ENCODE results near the gene DMRTB1. TPM values are rescaled to one million over a fixed set of nuclear protein-coding genes. Genes with fewer than 3 reads are reported as not detected.
A peak's percentile ranks its signal among the peaks of the same experiment; 100 is the strongest.

Gene DMRTB1
- total RNA-seq, 1 experiment from 2014 or later = 0.55 TPM

DNA sequence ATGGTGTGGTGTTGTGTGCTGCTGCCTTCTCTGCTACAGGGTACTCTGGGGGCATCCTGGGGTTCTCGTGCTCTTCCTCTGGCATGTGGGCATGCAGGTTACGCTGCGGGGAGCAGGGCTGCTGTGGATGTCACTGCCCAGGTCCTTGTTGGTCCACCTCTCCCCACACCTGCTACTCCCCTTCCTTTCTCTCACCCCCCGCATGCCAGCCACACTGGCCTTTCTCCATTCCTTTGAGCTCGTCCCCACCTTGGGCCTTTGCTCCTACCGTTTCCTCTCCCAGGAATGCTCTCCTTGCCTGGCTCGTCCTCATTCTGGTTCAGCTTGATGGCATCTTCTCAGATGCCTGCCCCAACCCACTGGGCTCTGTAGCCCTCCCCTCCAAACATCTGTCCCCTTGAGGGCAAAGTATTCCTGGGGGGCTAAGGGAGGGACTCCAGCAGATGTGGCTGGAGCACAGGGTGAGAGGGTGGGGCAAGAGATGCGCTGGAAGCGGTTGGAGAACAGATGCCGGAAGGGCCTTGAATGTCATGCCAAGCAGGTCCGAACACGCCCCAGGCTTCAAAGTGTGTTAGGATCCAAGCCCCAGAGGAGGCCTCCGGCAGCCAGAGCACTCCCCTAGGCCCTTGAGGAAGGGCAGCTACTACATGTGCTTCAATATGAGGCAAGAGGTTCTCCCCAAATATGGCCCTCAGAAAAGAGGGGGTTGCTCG lies 23.4 kb downstream of the DMRTB1 start:
- peaks cover 1% of the 10 kb centered on the region; the same call in 1 of the 2 replicates for H3K27me3 ChIP-seq (ENCODE audit: control insufficient read depth, insufficient read depth, low read length)
- H3K36me3 ChIP-seq (replicated peaks; ENCODE audit: control insufficient read depth, insufficient read depth, low read length) = no peaks in the 10 kb centered on the region
- no peak for DNase-seq
- no peak overlapping the region for H3K4me3 ChIP-seq (ENCODE audit: insufficient read depth, low read depth, low read length)

- Histone ChIP-seq H3K27me3 (ENCODE audit: control insufficient read depth, insufficient read depth, low read length) (peaks cover 1% of the 10 kb centered on the region; the same call in 1 of the 2 replicates), H3K36me3 (replicated peaks; ENCODE audit: control insufficient read depth, insufficient read depth, low read length) (no peaks in the 10 kb centered on the region), H3K4me3 (ENCODE audit: insufficient read depth, low read depth, low read length) (no peak overlapping the region)
- DNase-seq = no peak
These were observed 24.0 kb downstream of the DMRTB1 start for GRCh38 chr1:53483170-53483569.

DNA sequence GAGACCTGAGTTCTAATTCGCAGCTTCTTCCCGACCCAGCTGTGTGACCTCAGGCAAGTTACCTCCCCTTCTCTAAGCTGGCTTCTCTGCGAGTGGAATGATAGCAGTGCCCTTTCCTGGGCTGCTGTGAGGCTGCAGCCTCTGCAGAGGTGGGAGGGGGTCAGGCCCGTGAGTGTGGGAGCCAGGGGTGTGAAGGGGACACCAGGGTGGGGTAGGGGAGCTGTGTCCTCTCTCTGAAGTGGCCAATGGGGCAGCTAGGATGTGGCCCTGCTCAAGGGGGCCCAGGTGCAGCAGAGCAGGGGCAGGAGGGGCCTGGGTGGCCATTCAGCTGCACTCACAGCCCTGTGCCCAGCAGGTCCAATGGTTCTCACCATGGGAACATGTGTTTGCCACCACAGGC lies 24.5 kb downstream of the DMRTB1 start:
- H3K27me3 ChIP-seq (ENCODE audit: control insufficient read depth, insufficient read depth, low read length) = peaks cover 1% of the 10 kb centered on the region; the same call in 1 of the 2 replicates
- H3K4me3 ChIP-seq (ENCODE audit: insufficient read depth, low read depth, low read length) = no peak overlapping the region
- DNase-seq = no peak
- no peaks in the 10 kb centered on the region for H3K36me3 ChIP-seq (replicated peaks; ENCODE audit: control insufficient read depth, insufficient read depth, low read length)

- Histone ChIP-seq H3K36me3 (replicated peaks; ENCODE audit: control insufficient read depth, insufficient read depth, low read length) (no peaks in the 10 kb centered on the region), H3K4me3 (ENCODE audit: insufficient read depth, low read depth, low read length) (no peak overlapping the region), H3K27me3 (ENCODE audit: control insufficient read depth, insufficient read depth, low read length) (peaks cover 1% of the 10 kb centered on the region; the same call in 1 of the 2 replicates)
- DNase-seq = no peak
These were observed 25.7 kb downstream of the DMRTB1 start for GRCh38 chr1:53484705-53485477.

DNA sequence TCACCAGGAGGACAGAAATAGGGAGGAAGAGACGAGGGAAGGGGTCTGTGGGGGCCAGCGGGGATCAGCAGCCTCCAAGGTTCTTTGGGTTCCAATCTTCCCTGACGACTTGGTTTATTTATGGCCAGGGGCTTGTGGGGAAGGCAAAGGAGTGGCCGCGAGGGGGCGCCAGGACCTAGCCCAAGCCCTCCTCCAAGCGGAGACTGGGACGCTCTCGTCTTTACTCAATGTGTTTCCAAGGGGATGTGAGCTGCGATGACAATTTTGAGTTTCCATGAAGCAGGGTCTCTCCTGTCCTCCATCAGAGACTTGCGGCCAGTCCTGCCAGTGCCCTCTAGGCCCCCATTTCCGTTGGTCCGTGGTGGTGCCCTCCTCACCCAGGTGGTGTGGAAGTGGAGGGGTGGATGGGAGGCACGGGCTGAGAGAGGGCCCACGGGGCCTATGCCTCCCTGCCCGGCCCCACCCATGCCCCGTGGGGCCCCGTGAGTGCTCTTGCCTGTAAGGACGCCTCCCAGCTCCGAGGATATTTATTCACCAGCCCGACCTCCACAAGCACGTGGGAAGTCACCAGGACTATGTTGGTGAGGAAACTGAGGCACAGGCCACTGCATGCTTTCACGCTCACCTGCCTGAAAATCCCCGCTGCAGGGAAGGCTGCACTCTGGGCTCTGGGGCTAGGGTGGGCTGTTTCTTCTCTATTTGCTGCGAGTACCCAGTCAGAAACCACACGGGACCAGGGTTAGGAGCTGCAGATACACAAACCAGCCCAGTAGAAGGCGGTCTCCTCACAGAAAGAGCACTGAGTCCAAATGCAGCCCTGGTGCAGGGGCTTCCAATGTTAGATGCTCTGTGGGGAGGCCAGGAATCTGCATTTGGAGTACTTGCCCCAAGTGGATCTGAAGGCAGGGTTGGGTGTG lies 26.5 kb downstream of the DMRTB1 start:
- Histone ChIP-seq H3K36me3 (replicated peaks; ENCODE audit: control insufficient read depth, insufficient read depth, low read length) (no peaks in the 10 kb centered on the region), H3K27me3 (ENCODE audit: control insufficient read depth, insufficient read depth, low read length) (peaks cover 1% of the 10 kb centered on the region; the same call in 1 of the 2 replicates), H3K4me3 (ENCODE audit: insufficient read depth, low read depth, low read length) (no peak overlapping the region)
- peak; percentile 95 for DNase-seq

- no peak for DNase-seq
- Histone ChIP-seq H3K36me3 (replicated peaks; ENCODE audit: control insufficient read depth, insufficient read depth, low read length) (no peaks in the 10 kb centered on the region), H3K4me3 (ENCODE audit: insufficient read depth, low read depth, low read length) (no peak overlapping the region), H3K27me3 (ENCODE audit: control insufficient read depth, insufficient read depth, low read length) (peaks cover 1% of the 10 kb centered on the region; the same call in 1 of the 2 replicates)
These were observed 27.3 kb downstream of the DMRTB1 start for GRCh38 chr1:53486395-53487026.

GRCh38 chr1:53490351-53490750 lies 31.2 kb downstream of the DMRTB1 start:
- H3K27me3 ChIP-seq (ENCODE audit: control insufficient read depth, insufficient read depth, low read length) = peaks cover 1% of the 10 kb centered on the region; the same call in 1 of the 2 replicates
- no peak overlapping the region for H3K4me3 ChIP-seq (ENCODE audit: insufficient read depth, low read depth, low read length)
- H3K36me3 ChIP-seq (replicated peaks; ENCODE audit: control insufficient read depth, insufficient read depth, low read length) = no peaks in the 10 kb centered on the region
- no peak for DNase-seq

- H3K27me3 ChIP-seq (ENCODE audit: control insufficient read depth, insufficient read depth, low read length) = no peaks in the 10 kb centered on the region; the same call in 1 of the 2 replicates
- H3K4me3 ChIP-seq (ENCODE audit: insufficient read depth, low read depth, low read length) = no peak overlapping the region
- no peak for DNase-seq
- no peaks in the 10 kb centered on the region for H3K36me3 ChIP-seq (replicated peaks; ENCODE audit: control insufficient read depth, insufficient read depth, low read length)
These were observed 36.6 kb downstream of the DMRTB1 start for GRCh38 chr1:53495633-53496345.

GRCh38 chr1:53498555-53499131 lies 39.4 kb downstream of the DMRTB1 start:
- H3K36me3 ChIP-seq (replicated peaks; ENCODE audit: control insufficient read depth, insufficient read depth, low read length) = no peaks in the 10 kb centered on the region
- DNase-seq = no peak
- H3K27me3 ChIP-seq (ENCODE audit: control insufficient read depth, insufficient read depth, low read length) = no peaks in the 10 kb centered on the region; the same call in 1 of the 2 replicates
- H3K4me3 ChIP-seq (ENCODE audit: insufficient read depth, low read depth, low read length) = no peak overlapping the region

- H3K4me3 ChIP-seq (ENCODE audit: insufficient read depth, low read depth, low read length) = no peak overlapping the region
- DNase-seq = peak; percentile 29
- H3K27me3 ChIP-seq (ENCODE audit: control insufficient read depth, insufficient read depth, low read length) = peaks cover 2% of the 10 kb centered on the region; the same call in 1 of the 2 replicates
- H3K36me3 ChIP-seq (replicated peaks; ENCODE audit: control insufficient read depth, insufficient read depth, low read length) = no peaks in the 10 kb centered on the region
These were observed 40.3 kb downstream of the DMRTB1 start for GRCh38 chr1:53499257-53500203.

DNA sequence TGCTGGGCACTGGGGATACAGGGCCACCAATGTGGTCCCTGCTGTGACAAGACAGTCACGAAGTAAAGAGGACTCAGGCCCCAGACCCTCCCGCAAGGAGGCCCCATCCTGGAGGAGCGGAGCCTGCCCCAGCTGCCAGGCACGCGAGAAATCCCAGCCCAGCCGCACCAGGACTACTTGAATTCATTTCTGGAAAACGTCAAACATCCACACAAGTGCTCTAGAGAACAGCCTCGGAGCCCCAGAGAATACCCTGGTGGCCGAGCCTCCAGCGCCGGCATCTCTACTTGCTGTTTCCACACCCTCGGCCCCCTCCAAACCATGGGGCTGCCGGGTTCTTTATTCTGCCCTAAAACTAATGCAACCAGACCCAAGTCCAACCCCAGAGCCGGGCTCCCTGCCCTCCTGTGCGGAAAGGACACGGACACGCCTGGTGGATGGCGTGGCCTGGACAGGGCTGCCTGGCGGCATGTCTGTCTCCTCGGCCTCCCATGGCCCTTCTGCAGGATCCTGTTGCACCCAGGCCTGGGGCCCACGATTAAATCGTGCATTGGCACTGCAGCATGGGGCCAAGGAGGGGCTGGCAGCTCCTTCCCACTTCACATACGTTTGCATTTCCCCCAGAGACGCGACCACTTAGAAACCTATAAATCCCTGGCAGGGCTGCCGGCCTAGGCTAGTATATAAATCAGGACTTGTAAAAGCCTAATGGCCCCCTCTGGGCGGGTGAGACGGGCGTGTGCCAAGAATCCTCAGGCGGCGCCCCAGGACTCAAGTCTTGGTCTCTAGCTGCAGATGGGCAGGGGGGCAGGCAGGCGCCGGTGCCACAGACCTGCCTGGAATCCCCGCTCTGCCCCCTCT lies 41.2 kb downstream of the DMRTB1 start:
- DNase-seq = peak; percentile 66
- peaks cover 2% of the 10 kb centered on the region; the same call in 1 of the 2 replicates for H3K27me3 ChIP-seq (ENCODE audit: control insufficient read depth, insufficient read depth, low read length)
- H3K4me3 ChIP-seq (ENCODE audit: insufficient read depth, low read depth, low read length) = no peak overlapping the region
- H3K36me3 ChIP-seq (replicated peaks; ENCODE audit: control insufficient read depth, insufficient read depth, low read length) = no peaks in the 10 kb centered on the region
